ENCODE measurements around the gene CARD10. TPM values are rescaled to one million over a fixed set of nuclear protein-coding genes. Genes with fewer than 3 reads are reported as not detected.

The CARD10 gene
- total and polyA plus RNA-seq, 2 of the 13 experiments (the other 11 are each of a cell fraction or from before 2014, with no cell fraction given) = 35.2 to 55.8 TPM

GRCh38 chr22:37563153-37564081, 44.2 kb upstream of the CARD10 start (continued):
- TF ChIP-seq ZFYVE20 (CRISPR knock-in tag; IDR thresholded peaks at IDR 0.05; ENCODE audit: borderline replicate concordance, low read depth) = no peak
- TF ChIP-seq NFKBIZ (CRISPR knock-in tag; IDR thresholded peaks at IDR 0.05) = no peak
- TF ChIP-seq ZBTB8A (CRISPR knock-in tag; IDR thresholded peaks at IDR 0.05; ENCODE audit: borderline replicate concordance, low read depth) = no peak
- TF ChIP-seq CBX1 (IDR thresholded peaks at IDR 0.05; ENCODE audit: low read depth) = no peak
- no peak for TF ChIP-seq ARNT (IDR thresholded peaks at IDR 0.05)
- TF ChIP-seq EP300 (IDR thresholded peaks at IDR 0.05; ENCODE audit: low read depth in 2 of 2, low read length in 2 of 2) = peak in 1 of 2 experiments; percentile 64; a peak in 1 of 4 replicates
- TF ChIP-seq EP300 (CRISPR knock-in tag; IDR thresholded peaks at IDR 0.05; ENCODE audit: borderline replicate concordance) = no peak
- TF ChIP-seq KLF16 (CRISPR knock-in tag; IDR thresholded peaks at IDR 0.05) = no peak; a peak in 1 of 4 replicates
- peak; percentile 4 for TF ChIP-seq YY1 (IDR thresholded peaks at IDR 0.05; ENCODE audit: insufficient read depth, insufficient replicate concordance, low read depth, low read length)
- TF ChIP-seq JUNB (CRISPR knock-in tag; IDR thresholded peaks at IDR 0.05; ENCODE audit: borderline replicate concordance) = peak; percentile 43; the same call in 1 of the 2 replicates
- TF ChIP-seq ZBTB42 (CRISPR knock-in tag; IDR thresholded peaks at IDR 0.05) = no peak
- no peak for TF ChIP-seq MYNN (CRISPR knock-in tag; IDR thresholded peaks at IDR 0.05; ENCODE audit: low read depth)
- TF ChIP-seq POLR2AphosphoS5 (IDR thresholded peaks at IDR 0.05; ENCODE audit: low read depth, low read length) = peak; percentile 61
- no peak for TF ChIP-seq TCF12 (IDR thresholded peaks at IDR 0.05)
- no peak for TF ChIP-seq TCF12 (CRISPR knock-in tag; IDR thresholded peaks at IDR 0.05)
- TF ChIP-seq POLR2G (IDR thresholded peaks at IDR 0.05; ENCODE audit: low read depth, low read length) = peak; percentile 56
- TF ChIP-seq POLR2AphosphoS2 (IDR thresholded peaks at IDR 0.05; ENCODE audit: low read depth, low read length) = no peak; the same call in 1 of the 2 replicates
- no peak for TF ChIP-seq RFX3 (CRISPR knock-in tag; IDR thresholded peaks at IDR 0.05)
- TF ChIP-seq HNRNPUL1 (IDR thresholded peaks at IDR 0.05; ENCODE audit: low read depth, low read length) = no peak
- no peak for TF ChIP-seq MED8 (CRISPR knock-in tag; IDR thresholded peaks at IDR 0.05; ENCODE audit: insufficient replicate concordance)
- 0 out of 2 replicates have a peak, but pooled peaks have one; percentile 34 for TF ChIP-seq SPEN (CRISPR knock-in tag; IDR thresholded peaks at IDR 0.05; ENCODE audit: low read depth)
- no peak for TF ChIP-seq TOE1 (CRISPR knock-in tag; IDR thresholded peaks at IDR 0.05)
- no peak for TF ChIP-seq U2AF2 (IDR thresholded peaks at IDR 0.05; ENCODE audit: low read depth, low read length)
- TF ChIP-seq ZFAT (CRISPR knock-in tag; conservative IDR thresholded peaks at IDR 0.05) = no peak
- TF ChIP-seq NCOA2 (CRISPR knock-in tag; IDR thresholded peaks at IDR 0.05) = 0 out of 2 replicates have a peak, but pooled peaks have one; percentile 52
- no peak for TF ChIP-seq ZNF674 (CRISPR knock-in tag; IDR thresholded peaks at IDR 0.05; ENCODE audit: low read depth)
- 0 out of 2 replicates have a peak, but pooled peaks have one; percentile 52 for TF ChIP-seq FOXP4 (CRISPR knock-in tag; IDR thresholded peaks at IDR 0.05)
- no peak for TF ChIP-seq ZNF569 (CRISPR knock-in tag; IDR thresholded peaks at IDR 0.05; ENCODE audit: borderline replicate concordance)
- no peak for TF ChIP-seq FOXP1 (IDR thresholded peaks at IDR 0.05)
- TF ChIP-seq FOXP1 (CRISPR knock-in tag; IDR thresholded peaks at IDR 0.05) = peak; percentile 59; the same call in 1 of the 2 replicates
- no peak; the same call in 1 of the 2 replicates for TF ChIP-seq CBFB (CRISPR knock-in tag; IDR thresholded peaks at IDR 0.05)
- TF ChIP-seq MIER2 (CRISPR knock-in tag; IDR thresholded peaks at IDR 0.05) = no peak

Data from HepG2 (cell line).